IMR-90 (cell line): ENCODE measurements around the gene TEX2. TPM values are rescaled to one million over a fixed set of nuclear protein-coding genes. Genes with fewer than 3 reads are reported as not detected.
A peak's percentile ranks its signal among the peaks of the same experiment; 100 is the strongest.

Experiments
- ATAC-seq: fragments of 200-7000 bp; cut with Tn5 transposase; 2 replicates; pipeline ENCODE4 v1.9.1; 2020; ENCODE audit warnings: low read depth, mild to moderate bottlenecking, moderate library complexity
- BruUV-seq: library from RNA; stranded (reverse); fragments of 400-500 nt; replicated peaks from 2 replicates; lab custom pipeline; 2021; lab: Mats Ljungman, UMichigan
- CTCF ChIA-PET: fragments of 300-600 bp; formaldehyde crosslinking; extraction: SDS; loops from one replicate; lab custom pipeline; 2021; ENCODE audit warnings: antibody characterized with exemption; lab: Yijun Ruan, JAX
- POLR2A ChIA-PET: fragments of 300-600 bp; sonication (Branson Sonifier 250); formaldehyde crosslinking; loops from one replicate; lab custom pipeline; 2022; ENCODE audit warnings: antibody characterized with exemption; ENCODE audit not compliant: unreplicated experiment; lab: Charles Lee
- DNase-seq: peaks from one replicate; pipeline ENCODE4 v3.0.0; 2013
- H2AFZ ChIP-seq: replicated peaks from 2 replicates; pipeline ENCODE3; 2013; ENCODE audit warnings: low read length, mild to moderate bottlenecking; ENCODE audit not compliant: poor library complexity
- H2AK5ac ChIP-seq: 2 replicates; pipeline ENCODE4 v1.6.1; 2013; ENCODE audit warnings: low read depth, low read length, inconsistent platforms
- H2AK9ac ChIP-seq: replicated peaks from 2 replicates; pipeline ENCODE3; 2013; ENCODE audit warnings: mild to moderate bottlenecking, low read depth, low read length, moderate library complexity; ENCODE audit not compliant: poor library complexity
- H2BK120ac ChIP-seq: 2 replicates; pipeline ENCODE4 v1.6.1; 2013; ENCODE audit warnings: low read depth, low read length, inconsistent platforms
- H2BK15ac ChIP-seq: 3 replicates; pipeline ENCODE4 v1.6.1; 2013; ENCODE audit warnings: low read depth, low read length, inconsistent platforms
- H2BK20ac ChIP-seq: 2 replicates; pipeline ENCODE4 v1.6.1; 2013; ENCODE audit warnings: low read depth, mild to moderate bottlenecking, inconsistent platforms, low read length, moderate library complexity
- H2BK5ac ChIP-seq: 2 replicates; pipeline ENCODE4 v1.6.1; 2013; ENCODE audit warnings: mild to moderate bottlenecking, low read depth, low read length, inconsistent platforms; ENCODE audit not compliant: poor library complexity, severe bottlenecking
- H3K14ac ChIP-seq: replicated peaks from 2 replicates; pipeline ENCODE4 v1.6.1; 2013; ENCODE audit warnings: low read depth, low read length, inconsistent platforms
- H3K18ac ChIP-seq: 2 replicates; pipeline ENCODE4 v1.6.1; 2013; ENCODE audit warnings: low read depth, low read length, control low read depth
- H3K23ac ChIP-seq: 2 replicates; pipeline ENCODE4 v1.6.1; 2013; ENCODE audit warnings: low read depth, low read length, inconsistent platforms
- H3K27ac ChIP-seq: 2 replicates; pipeline ENCODE4 v1.5.1; 2013; ENCODE audit warnings: mild to moderate bottlenecking, control low read depth, low read length; ENCODE audit not compliant: insufficient read depth
- H3K27me3 ChIP-seq: 2 replicates; pipeline ENCODE4 v1.6.1; 2013; ENCODE audit warnings: low read length; ENCODE audit not compliant: control insufficient read depth, insufficient read depth
- H3K36me3 ChIP-seq: 2 replicates; pipeline ENCODE4 v1.6.1; 2013; ENCODE audit warnings: low read length, mixed read lengths; ENCODE audit not compliant: control insufficient read depth, insufficient read depth
- H3K4ac ChIP-seq: 2 replicates; pipeline ENCODE4 v1.6.1; 2013; ENCODE audit warnings: low read depth, low read length, inconsistent platforms
- H3K4me1 ChIP-seq: 2 replicates; pipeline ENCODE4 v1.6.1; 2013; ENCODE audit warnings: low read length, mixed read lengths; ENCODE audit not compliant: control insufficient read depth, insufficient read depth
- H3K4me2 ChIP-seq: 2 replicates; pipeline ENCODE4 v1.6.1; 2013; ENCODE audit warnings: low read depth, mild to moderate bottlenecking, control low read depth, low read length, moderate library complexity
- H3K4me3 ChIP-seq: 2 replicates; pipeline ENCODE4 v1.5.1; 2013; ENCODE audit warnings: low read depth, mild to moderate bottlenecking, control low read depth, low read length, moderate library complexity; ENCODE audit not compliant: insufficient read depth
- H3K56ac ChIP-seq: 2 replicates; pipeline ENCODE4 v1.6.1; 2013; ENCODE audit warnings: low read length, inconsistent platforms; ENCODE audit not compliant: insufficient read depth; ENCODE audit errors: extremely low read depth
- H3K79me1 ChIP-seq, 2 experiments: 2 replicates each; pipeline ENCODE4 v1.6.1; 2013; ENCODE audit warnings: low read length in 2 of 2, inconsistent platforms in 1 of 2, low read depth in 1 of 2
- H3K9ac ChIP-seq: 2 replicates; pipeline ENCODE4 v1.6.1; 2013; ENCODE audit warnings: low read depth, low read length, control low read depth
- H3K9me1 ChIP-seq: 2 replicates; pipeline ENCODE4 v1.6.1; 2013; ENCODE audit warnings: low read length, inconsistent platforms; ENCODE audit not compliant: insufficient read depth
- H3K9me3 ChIP-seq: 2 replicates; pipeline ENCODE4 v1.6.1; 2013; ENCODE audit warnings: low read length; ENCODE audit not compliant: control insufficient read depth, insufficient read depth
- H4K20me1 ChIP-seq: 2 replicates; pipeline ENCODE4 v1.6.1; 2013; ENCODE audit warnings: low read length, inconsistent platforms; ENCODE audit not compliant: insufficient read depth
- H4K5ac ChIP-seq: 2 replicates; pipeline ENCODE4 v1.6.1; 2013; ENCODE audit warnings: mild to moderate bottlenecking, low read depth, low read length, control low read depth
- H4K8ac ChIP-seq, 2 experiments: 2 replicates each; pipeline ENCODE4 v1.6.1; 2013; ENCODE audit warnings: low read depth in 2 of 2, low read length in 2 of 2, control low read depth in 1 of 2, inconsistent platforms in 1 of 2
- H4K91ac ChIP-seq: 2 replicates; pipeline ENCODE4 v1.6.1; 2013; ENCODE audit warnings: low read depth, low read length, inconsistent platforms; ENCODE audit not compliant: insufficient read depth
- BHLHE40 ChIP-seq: fragments of 150-350 bp; IDR thresholded peaks from 2 replicates; pipeline ENCODE4 v1.6.1; 2016; ENCODE audit warnings: mild to moderate bottlenecking, low read depth, low read length
- CEBPB ChIP-seq: IDR thresholded peaks from 2 replicates; pipeline ENCODE4 v1.6.1; 2012; ENCODE audit warnings: low read depth, low read length, improper control_type of control experiment
- CHD1 ChIP-seq: IDR thresholded peaks from 2 replicates; pipeline ENCODE4 v1.6.1; 2012; ENCODE audit warnings: low read depth, low read length, improper control_type of control experiment
- ELK1 ChIP-seq: fragments of 150-350 bp; IDR thresholded peaks from 2 replicates; pipeline ENCODE4 v1.6.1; 2016; ENCODE audit warnings: low read depth, mild to moderate bottlenecking, low read length, moderate library complexity, borderline replicate concordance
- FOS ChIP-seq: fragments of 150-350 bp; IDR thresholded peaks from 2 replicates; pipeline ENCODE4 v1.6.1; 2016; ENCODE audit warnings: low read depth, low read length
- MAFK ChIP-seq: IDR thresholded peaks from 2 replicates; pipeline ENCODE4 v1.6.1; 2012; ENCODE audit warnings: low read depth, low read length, improper control_type of control experiment
- MAZ ChIP-seq: IDR thresholded peaks from 2 replicates; pipeline ENCODE4 v1.6.1; 2012; ENCODE audit warnings: low read depth, mild to moderate bottlenecking, low read length, improper control_type of control experiment, moderate library complexity, borderline replicate concordance
- MXI1 ChIP-seq: IDR thresholded peaks from 2 replicates; pipeline ENCODE4 v1.6.1; 2012; ENCODE audit warnings: low read depth, mild to moderate bottlenecking, low read length, moderate library complexity, borderline replicate concordance
- NFE2L2 ChIP-seq: fragments of 150-350 bp; IDR thresholded peaks from 2 replicates; pipeline ENCODE4 v1.6.1; 2016; ENCODE audit warnings: low read depth, mild to moderate bottlenecking, low read length
- RAD21 ChIP-seq: IDR thresholded peaks from 2 replicates; pipeline ENCODE4 v1.6.1; 2012; ENCODE audit warnings: low read length, improper control_type of control experiment
- RCOR1 ChIP-seq: IDR thresholded peaks from 2 replicates; pipeline ENCODE4 v1.6.1; 2012; ENCODE audit warnings: mild to moderate bottlenecking, low read length, improper control_type of control experiment; ENCODE audit not compliant: insufficient replicate concordance
- RFX5 ChIP-seq: IDR thresholded peaks from 2 replicates; pipeline ENCODE4 v1.8.0; 2012; ENCODE audit warnings: low read depth, mild to moderate bottlenecking, low read length, moderate library complexity
- SMC3 ChIP-seq: fragments of 150-350 bp; IDR thresholded peaks from 2 replicates; pipeline ENCODE4 v1.6.1; 2016; ENCODE audit warnings: low read depth, mild to moderate bottlenecking, antibody characterized with exemption, low read length, moderate library complexity
- USF2 ChIP-seq: fragments of 150-350 bp; IDR thresholded peaks from 2 replicates; pipeline ENCODE4 v1.6.1; 2017; ENCODE audit warnings: mild to moderate bottlenecking, antibody characterized with exemption, low read length, low read depth
- WGBS, 2 experiments: methylation state at CpG; one replicate each; pipeline versions ENCODE4 v1.1.5 to v1.1.7; 2013; ENCODE audit warnings: missing lambda C conversion rate in 2 of 2; ENCODE audit not compliant: insufficient read length in 1 of 2; ENCODE audit errors: extremely low coverage in 2 of 2; 5-methylcytosine and 5-hydroxymethylcytosine counted together
- dilution Hi-C: fragments of 300-500 bp; cut with HindIII; formaldehyde crosslinking; loops from one replicate; pipeline ENCODE4 v1.14.3; 2018; ENCODE audit warnings: low sequenced_read_pairs; ENCODE audit not compliant: unreplicated experiment
- in situ Hi-C: fragments of 300-500 bp; cut with MboI; formaldehyde crosslinking; loops from 3 replicates; pipeline ENCODE4 v1.14.3; 2019; ENCODE audit warnings: low sequenced_read_pairs, inconsistent platforms, mixed read lengths
- intact Hi-C: fragments of 100-400 bp; cut with micrococcal nuclease; formaldehyde crosslinking; loops from 2 replicates; pipeline ENCODE4 v1.10.0; 2022
- polyA plus RNA-seq, 3 experiments: library from polyadenylated mRNA; depleted of rRNA; stranded (reverse); fragments of >200 nt; gene quantifications; 2 replicates each; pipeline ENCODE4 v1.2.3, GENCODE V29; 2012; ENCODE audit warnings: low replicate concordance in 1 of 3
- total RNA-seq: library from RNA; depleted of rRNA; stranded (reverse); fragments of >200 nt; gene quantifications from 2 replicates; pipeline ENCODE4 v1.2.3, GENCODE V29; 2012
- TF ChIP-seq, protein P1 (sequence below): conservative IDR thresholded peaks from 2 replicates; pipeline ENCODE4 v1.5.1; 2012; ENCODE audit warnings: mild to moderate bottlenecking, low read depth, low read length, improper control_type of control experiment

TEX2 gene
- total and polyA plus RNA-seq, 2 of the 4 experiments (the other 2 are of a cell fraction) = 18.2 to 21.9 TPM

DNA sequence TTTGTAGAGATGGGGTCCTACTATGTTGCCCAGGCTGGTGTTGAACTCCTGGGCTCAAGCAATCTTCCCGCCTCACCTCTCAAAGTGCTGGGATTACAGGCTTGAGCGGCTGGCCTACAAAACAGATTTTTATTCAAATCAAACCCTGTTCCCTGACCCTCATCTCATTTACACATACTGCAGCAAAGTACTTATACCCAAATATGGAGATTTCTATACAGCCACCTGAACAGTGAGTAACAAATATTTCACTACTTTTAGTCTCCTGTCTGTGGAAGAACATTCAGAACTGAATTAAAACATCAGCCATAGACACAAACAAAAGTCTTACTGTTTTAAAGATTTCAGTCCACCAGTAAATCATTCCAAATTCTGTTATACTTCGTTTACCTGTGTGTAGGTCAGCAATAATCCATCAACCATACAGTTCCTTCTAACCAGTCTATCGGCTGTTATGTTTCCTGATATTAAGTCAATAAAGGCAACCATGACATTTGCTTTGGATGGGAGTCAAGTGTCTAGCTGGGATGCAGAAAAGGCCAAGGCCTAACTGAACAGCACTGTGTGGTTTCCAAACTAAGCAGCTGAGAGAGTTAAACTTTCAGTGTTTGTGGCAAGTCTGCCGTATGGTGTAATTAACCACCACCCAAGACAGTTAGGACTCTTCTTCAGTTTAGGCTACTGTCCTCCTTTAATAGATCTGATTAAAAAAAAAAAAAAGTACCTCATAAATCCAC, 155.4 kb downstream of the TEX2 start:
- peak overlapping the region; percentile 20; the same call in 1 of the 3 replicates for H2BK15ac ChIP-seq
- intact Hi-C loops = no loop called here
- H3K36me3 ChIP-seq = no peaks in the 10 kb centered on the region; the same call in 1 of the 2 replicates
- H3K4ac ChIP-seq = no peak overlapping the region
- H3K23ac ChIP-seq = peak overlapping the region; percentile 48; the same call in 1 of the 2 replicates
- no peak overlapping the region for H2BK20ac ChIP-seq
- H3K4me3 ChIP-seq = no peak overlapping the region
- peaks cover 33 to 43% of the 10 kb centered on the region in 2 experiments for H3K79me1 ChIP-seq
- H2AK5ac ChIP-seq = no peak overlapping the region
- no peak overlapping the region for H3K9ac ChIP-seq
- no peak overlapping the region for H3K14ac ChIP-seq
- H2BK5ac ChIP-seq = no peak overlapping the region
- no peak for ATAC-seq
- H3K4me1 ChIP-seq = peaks cover 2% of the 10 kb centered on the region
- CTCF ChIA-PET = no interaction called here
- no peak overlapping the region for H2BK120ac ChIP-seq
- no peak overlapping the region for H4K91ac ChIP-seq
- 0 out of 2 replicates have a peak, but pooled peaks cover 2% of the 10 kb centered on the region for H4K20me1 ChIP-seq
- no peak overlapping the region for H4K5ac ChIP-seq
- H3K27me3 ChIP-seq = no peaks in the 10 kb centered on the region
- dilution Hi-C loops = no loop called here
- BruUV-seq = no TSS peak
- POLR2A ChIA-PET = no interaction called here
- H3K18ac ChIP-seq = no peak overlapping the region; the same call in 1 of the 2 replicates
- 100% methylated on average over 2 of the region's 5 CpGs; no CpG with 5 or more reads in 1 of the 2 experiments for WGBS, 2 experiments
- H3K9me1 ChIP-seq = peaks cover 9% of the 10 kb centered on the region
- no peak overlapping the region for H3K27ac ChIP-seq
- H2AFZ ChIP-seq = no peak overlapping the region
- H3K56ac ChIP-seq = no peak overlapping the region
- H3K9me3 ChIP-seq = no peaks in the 10 kb centered on the region
- no peak overlapping the region for H2AK9ac ChIP-seq
- in situ Hi-C loops = no loop called here
- no peak overlapping the region for H3K4me2 ChIP-seq
- no peak for DNase-seq
- H4K8ac ChIP-seq = no peak overlapping the region
- TF ChIP-seq RCOR1 (no peak), MXI1 (no peak), BHLHE40 (no peak), RAD21 (no peak), USF2 (no peak), FOS (no peak), SMC3 (no peak), NFE2L2 (no peak), CHD1 (no peak), MAFK (no peak), MAZ (no peak), CEBPB (no peak), RFX5 (no peak), ELK1 (no peak)
- TF ChIP-seq, protein P1, sequence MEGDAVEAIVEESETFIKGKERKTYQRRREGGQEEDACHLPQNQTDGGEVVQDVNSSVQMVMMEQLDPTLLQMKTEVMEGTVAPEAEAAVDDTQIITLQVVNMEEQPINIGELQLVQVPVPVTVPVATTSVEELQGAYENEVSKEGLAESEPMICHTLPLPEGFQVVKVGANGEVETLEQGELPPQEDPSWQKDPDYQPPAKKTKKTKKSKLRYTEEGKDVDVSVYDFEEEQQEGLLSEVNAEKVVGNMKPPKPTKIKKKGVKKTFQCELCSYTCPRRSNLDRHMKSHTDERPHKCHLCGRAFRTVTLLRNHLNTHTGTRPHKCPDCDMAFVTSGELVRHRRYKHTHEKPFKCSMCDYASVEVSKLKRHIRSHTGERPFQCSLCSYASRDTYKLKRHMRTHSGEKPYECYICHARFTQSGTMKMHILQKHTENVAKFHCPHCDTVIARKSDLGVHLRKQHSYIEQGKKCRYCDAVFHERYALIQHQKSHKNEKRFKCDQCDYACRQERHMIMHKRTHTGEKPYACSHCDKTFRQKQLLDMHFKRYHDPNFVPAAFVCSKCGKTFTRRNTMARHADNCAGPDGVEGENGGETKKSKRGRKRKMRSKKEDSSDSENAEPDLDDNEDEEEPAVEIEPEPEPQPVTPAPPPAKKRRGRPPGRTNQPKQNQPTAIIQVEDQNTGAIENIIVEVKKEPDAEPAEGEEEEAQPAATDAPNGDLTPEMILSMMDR = no peak
